HG03045 (cell line): ENCODE measurements around the gene INPP5A.
"Not testable (repeated sequence)": the region's sequence is repeated elsewhere in the genome, so short reads cannot be mapped to it uniquely, and the experiment has no call there.

Experiments used
- ATAC-seq: cut with Tn5 transposase; IDR thresholded peaks from one replicate; pipeline ENCODE4 v1.9.1; 2021; ENCODE audit warnings: mild to moderate bottlenecking, moderate library complexity; ENCODE audit not compliant: unreplicated experiment

Gene INPP5A

DNA sequence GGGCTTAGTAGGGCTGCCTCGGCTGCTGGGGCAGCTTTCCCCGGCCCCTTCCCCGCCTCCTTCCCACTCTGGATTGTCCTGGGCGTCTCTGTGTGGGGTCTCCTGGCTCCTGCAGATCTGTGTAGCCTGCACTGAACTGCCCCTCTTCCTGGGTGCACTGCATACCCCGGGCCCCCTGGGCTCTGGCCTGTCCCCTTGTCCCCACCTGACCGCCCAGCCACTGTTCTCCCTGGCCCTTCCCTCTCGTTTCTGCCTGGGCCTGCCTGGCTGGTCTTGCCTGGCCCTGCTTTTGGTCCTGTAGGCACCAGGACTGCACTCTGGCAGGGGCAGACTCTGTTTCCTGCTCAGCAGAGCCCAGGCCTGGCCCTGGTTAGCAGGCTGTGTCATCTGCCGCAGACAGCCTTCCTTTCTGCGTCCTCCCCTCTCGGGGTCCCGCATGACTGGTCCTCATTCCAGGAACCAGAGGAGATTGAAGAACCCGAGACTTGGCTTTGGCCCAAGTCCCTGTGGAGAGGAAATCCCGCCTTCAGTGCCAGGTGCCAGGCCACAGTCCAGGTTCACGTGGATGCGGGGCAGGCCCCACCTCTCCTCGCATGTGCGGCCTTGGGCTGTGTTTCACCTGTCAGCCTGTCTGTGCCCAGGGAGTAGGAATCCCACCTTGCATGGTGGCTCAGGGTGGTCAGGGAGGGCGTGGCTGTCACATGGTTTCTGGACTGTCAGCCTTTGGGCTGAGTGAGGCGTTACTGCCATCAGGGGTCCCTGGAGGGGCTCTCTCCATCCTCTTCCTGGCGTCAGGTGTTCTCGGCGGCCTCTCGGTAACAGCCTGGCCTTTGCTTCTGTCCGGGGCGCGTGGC lies 9.2 kb downstream of the INPP5A start:
- no peak for ATAC-seq

DNA sequence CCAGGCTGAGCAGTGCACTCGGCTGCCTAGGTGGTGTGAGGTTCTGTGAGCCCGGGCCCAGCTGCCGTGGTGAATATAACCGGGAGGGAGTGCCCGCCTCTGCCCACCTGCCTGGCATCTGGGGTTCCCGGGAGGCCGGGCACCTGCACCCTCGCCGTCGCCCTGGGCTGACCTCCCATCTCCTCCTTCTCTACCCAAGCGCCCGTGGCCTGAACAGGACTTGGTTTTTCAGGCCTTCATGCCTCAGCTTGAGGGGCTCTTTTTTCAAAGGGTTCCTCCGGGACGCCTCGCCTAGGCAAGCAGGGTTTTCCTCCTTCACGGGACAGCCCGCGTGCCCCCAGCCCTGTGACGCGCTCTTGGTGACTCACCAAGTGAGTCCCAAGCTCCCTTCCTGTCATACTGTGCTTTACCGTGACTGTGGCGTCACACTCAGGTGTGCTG lies 9.9 kb downstream of the INPP5A start:
- ATAC-seq, result no peak

DNA sequence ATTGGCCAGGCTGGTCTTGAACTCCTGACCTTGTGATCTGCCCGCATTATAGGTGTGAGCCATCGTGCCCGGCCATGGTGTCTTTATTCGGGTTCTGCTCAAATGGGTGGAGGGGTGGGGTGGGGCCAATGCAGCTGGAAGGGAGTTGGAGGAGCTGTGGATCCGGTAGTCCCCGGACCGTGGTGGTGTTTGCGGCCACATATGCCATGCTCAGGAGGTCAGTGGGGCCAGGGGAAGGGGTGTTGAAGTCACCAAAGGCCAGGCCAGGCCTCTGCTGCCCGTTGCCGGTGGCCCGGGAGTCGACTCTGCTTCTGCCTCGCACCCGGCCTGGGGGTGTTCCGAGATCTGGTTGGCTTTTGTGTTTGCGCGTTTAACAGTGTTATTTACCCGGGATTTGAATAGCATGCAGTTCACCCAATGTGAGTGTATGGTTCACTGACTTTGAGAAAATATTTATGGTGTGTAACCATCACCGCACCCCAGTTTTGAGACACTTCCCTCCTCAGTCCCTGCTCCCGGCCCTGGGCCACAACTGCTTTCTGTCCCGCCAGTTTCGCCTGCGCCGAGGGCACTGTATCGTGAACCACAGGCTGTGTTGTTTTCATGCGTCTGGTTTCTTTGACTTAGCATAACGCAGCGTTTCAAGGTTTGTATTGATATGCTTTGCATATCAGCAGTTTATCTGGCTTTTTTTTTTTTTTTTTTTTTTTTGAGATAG lies 10.7 kb downstream of the INPP5A start:
- ATAC-seq, result no peak

DNA sequence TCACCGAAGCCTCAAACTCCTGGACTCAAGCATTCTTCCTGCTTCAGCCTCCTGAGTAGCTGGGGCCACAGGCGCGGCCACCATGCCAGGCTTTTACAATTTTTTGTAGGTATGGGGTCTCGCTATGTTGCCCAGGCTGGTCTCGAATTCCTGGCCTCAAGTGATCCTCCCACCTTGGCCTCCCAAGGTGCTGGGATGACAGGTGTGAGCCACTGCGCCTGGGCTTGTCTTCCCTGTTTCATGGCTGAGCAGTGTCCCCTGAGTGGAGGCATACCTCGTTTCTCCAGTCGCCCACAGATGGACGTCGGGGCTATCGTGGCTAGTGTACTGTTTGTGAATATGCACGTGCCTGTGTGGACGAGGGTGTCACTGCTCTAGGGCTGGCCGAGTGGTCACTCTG lies 11.3 kb downstream of the INPP5A start:
- ATAC-seq, result no peak

DNA sequence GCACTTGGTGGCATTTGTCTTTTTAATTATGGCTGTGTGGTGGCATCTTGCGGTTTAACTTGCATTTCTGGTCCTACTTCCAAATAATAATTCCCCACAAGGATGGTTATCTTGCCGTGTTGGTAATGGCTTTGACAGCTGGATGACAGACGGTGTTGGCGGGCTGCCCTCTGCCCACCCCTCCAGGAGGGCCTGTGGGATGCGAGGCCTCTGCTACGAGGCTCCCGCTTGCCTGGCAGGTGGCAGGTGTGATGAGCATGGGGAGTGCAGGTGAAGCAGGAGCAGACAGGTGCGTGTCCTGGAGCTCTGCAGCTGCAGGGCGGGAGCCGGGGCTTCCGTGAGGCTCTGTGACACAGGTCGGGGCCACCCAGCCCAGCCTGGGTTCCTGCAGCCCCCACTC lies 11.8 kb downstream of the INPP5A start:
- no peak for ATAC-seq

DNA sequence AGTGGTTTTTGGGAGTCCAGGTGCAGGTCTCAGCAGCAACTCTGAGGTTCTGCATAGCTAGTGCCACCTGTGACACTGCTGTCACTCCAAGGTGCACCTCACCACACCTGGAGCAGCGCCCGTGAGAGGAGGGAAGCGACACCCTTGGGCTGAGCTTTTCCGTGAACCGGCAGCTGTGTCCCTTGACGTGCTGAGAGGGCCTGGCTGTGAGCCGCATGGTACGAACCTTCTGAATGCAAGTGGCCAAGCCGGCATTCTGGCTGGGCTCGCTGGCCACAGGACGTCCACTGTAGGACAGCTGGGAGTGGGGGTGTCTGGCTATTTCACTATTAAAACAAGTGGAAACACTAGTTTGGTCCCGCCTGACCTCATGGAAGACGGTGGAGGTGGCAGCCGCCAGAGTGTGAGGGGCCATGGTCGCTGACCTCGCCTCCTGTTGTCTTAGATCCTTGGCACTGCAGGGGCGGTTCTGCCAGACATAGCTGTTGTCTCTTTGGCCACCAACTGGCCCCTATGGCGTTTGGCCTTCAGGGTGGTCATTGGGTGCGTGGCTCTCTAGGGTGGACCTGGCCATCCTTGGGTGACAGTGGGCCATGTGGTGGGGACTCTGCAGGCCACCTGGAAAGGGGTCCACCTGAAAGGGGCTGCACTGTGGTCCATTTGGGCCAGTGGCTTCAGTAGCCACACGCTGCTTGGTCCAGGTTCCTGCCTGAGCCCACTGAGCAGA lies 12.9 kb downstream of the INPP5A start:
- no peak for ATAC-seq

DNA sequence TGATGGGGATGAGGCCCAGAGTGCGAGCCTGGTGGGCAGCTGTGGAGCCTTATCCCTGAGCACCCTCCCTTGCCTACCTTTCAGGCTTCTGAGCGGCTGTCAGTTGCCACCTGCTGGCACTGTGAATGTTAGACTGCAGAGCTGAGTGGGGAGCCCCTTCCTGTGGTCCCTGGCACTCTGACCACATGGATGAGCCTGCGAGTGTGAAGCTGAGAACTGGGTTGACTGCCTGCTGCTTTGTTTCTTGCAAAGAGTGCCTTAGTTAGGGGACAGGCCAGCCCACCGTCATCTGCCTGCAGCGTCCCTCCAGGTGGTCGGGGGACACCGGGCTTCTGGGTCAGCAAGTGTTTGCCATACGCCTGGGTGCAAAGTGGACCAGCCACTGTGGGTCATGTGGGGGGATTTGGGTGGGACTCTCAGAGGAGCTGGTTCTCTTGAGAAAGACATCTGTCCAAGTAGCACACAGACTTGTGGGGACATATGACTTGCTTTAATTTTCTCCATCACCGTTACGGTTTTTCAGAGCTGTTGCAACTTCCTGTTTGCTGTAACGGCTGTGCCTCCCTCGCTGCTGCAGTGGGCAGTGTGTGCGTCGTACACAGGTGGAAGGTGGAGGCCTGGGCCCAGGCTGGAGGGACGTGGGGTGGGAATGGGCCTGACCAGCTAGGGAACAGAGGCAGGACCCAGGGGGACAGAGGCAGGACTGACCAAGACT lies 13.7 kb downstream of the INPP5A start:
- ATAC-seq, result no peak

DNA sequence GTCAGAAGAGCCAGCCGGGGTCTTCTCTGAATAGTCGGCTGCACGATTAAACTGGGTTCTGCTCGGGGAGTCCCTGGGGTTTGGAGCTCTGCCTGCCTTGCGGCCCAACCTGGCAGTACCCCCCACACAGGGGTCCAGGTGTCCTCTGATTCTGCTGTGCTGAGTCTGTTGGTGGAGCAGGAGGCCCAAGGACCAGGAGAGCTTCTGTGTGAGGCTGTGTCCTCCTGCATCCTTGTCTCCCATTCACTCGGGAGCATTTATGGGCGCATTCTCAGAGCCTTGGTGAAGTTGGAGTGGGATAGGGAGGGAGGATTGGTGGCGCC lies 14.2 kb downstream of the INPP5A start:
- no peak for ATAC-seq

DNA sequence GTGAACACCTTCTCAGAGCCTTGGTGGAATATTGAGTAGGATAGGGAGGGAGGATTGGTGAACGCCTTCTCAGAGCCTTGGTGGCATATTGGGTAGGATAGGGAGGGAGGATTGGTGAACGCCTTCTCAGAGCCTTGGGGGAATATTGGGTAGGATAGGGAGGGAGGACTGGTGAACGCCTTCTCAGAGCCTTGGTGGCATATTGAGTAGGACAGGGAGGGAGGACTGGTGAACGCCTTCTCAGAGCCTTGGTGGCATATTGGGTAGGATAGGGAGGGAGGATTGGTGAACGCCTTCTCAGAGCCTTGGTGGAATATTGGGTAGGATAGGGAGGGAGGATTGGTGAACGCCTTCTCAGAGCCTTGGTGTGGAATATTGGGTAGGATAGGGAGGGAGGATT lies 15.0 kb downstream of the INPP5A start:
- ATAC-seq, result not testable (repeated sequence)

DNA sequence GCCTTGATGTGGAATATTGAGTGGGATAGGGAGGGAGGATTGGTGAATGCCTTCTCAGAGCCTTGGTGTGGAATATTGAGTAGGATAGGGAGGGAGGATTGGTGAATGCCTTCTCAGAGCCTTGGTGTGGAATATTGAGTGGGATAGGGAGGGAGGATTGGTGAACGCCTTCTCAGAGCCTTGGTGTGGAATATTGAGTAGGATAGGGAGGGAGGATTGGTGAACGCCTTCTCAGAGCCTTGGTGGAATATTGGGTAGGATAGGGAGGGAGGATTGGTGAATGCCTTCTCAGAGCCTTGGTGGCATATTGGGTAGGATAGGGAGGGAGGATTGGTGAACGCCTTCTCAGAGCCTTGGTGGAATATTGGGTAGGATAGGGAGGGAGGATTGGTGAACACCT lies 16.0 kb downstream of the INPP5A start:
- ATAC-seq, result not testable (repeated sequence)

DNA sequence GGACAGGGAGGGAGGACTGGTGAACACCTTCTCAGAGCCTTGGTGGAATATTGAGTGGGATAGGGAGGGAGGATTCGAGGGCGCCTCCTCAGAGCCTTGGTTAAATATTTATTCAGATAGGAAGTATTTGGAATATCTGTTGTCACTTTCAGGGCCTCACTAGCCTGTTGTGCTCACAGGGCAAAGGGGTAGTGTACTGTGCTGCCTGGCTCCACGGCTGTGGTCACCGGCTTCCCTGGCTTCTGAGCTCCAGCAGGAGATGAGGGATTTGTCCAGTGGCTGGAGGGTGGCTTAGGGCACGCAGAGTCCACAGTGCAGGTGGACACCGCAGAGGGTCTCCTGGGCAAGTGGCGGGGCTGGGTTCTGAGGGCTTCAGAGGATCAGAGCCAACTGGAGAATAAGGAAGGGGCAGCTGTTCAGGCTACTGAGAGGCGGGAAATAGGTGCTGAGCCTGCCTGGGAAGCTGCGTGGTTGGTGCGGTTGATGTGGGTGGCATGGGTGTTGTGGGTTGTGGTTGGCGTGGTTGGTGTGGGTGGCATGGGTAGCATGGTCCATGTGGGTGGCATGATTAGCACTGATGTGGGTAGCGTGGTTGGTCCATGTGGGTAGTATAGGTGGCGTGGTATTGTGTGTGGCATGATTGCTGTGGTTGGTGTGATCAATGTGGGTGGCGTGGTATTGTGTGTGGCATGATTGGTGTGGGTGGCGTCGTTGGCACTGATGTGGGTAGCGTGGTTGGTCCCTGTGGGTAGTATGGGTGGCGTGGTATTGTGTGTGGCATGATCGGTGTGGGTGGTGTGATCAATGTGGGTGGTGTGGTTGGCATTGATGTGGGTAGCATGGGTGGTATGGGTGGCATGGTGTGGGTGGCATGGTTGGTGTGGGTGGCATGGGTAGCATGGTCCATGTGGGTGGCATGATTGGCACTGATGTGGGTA lies 16.7 kb downstream of the INPP5A start:
- no peak for ATAC-seq

DNA sequence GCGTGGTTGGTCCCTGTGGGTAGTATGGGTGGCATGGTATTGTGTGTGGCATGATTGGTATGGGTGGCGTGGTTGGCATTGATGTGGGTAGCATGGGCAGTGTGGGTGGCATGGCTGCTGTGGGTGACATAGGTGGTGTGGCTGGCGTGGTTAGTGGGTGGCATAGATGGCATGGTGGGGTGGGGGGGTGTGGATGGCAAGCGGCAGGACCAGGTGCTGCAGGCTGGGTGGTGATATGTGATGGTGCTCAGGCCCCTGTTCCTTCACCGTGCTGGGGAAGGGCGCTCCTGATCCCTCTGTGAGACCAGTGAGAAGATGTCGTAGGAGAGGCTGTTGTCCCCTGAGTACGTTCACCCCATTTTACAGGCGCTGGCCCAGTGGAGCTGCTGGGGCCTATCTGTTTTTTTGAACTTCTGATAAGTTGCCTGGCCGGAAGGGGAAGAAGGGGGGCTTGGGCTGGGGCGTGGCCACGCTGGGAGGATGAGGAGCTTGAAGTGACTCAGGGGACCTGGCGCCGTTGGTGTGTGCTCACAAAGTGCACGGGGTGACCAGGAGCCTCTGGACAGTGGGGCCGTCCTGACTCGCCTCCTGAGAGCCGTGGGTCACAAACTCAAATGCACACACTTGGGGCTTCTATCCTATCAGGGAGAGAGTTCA lies 17.5 kb downstream of the INPP5A start:
- ATAC-seq, result no peak

DNA sequence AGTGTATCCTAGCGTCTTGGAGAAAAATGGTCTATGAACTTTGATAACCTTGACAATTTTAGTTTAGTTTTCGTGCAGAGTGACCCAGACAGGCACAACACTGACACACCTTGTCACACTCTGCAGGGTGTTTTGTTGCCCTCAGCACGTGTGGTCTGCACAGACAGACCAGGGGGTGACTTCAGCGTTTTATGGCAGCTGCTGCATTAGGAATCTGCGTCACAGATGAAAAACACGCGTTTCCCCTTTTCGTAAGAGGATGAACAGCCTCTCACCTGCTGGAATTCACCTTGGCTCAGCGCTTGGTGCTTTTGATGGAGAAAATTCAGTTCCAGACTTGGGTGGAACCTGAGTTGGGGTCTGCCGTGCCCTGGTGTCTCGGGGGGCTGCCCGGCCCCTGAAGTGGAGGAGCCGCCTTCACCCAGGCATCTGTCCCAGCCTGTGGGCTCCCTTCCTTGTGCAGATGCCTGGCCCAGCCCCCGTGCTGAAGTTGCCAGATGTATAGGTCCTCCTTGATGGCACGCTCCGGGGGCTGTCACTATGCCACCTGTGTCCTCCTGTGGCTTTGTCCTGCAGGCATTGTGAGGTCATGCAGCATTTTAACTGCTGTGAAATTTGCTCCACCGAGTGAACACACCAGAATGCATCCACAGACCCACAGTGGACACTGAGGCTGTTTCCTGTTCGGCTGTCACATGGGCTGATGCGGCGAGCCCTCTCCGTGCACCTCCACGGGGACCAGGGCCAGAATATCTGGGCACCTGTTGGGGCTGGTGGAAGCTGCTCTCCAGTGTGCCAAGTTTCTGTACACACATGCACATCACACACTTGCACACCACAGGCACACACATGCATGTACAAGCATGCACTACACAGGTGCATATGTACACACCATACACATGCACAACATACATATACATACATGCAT lies 18.3 kb downstream of the INPP5A start:
- no peak for ATAC-seq

DNA sequence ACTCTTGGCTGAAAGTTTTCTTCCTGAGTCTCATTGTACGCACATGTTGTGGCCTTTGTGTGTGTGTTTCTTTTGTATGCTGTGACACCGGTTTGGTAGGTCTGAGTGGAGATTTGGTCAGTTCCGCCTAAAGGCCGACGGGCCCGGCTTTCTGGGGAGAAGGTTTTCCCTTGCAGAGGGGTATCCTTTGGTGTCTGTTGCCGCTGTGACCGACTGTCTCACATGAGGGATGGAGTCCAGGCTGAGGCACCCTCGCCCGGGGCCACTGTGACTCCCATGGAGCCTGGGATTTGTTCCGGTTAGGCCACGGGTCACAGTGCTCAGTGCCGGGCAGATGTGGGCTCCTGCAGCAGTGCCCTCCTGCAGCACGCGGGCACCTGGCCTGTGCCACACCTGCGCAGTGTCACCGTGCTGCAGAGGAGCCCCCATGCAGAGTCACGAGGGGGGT lies 19.4 kb downstream of the INPP5A start:
- no peak for ATAC-seq

DNA sequence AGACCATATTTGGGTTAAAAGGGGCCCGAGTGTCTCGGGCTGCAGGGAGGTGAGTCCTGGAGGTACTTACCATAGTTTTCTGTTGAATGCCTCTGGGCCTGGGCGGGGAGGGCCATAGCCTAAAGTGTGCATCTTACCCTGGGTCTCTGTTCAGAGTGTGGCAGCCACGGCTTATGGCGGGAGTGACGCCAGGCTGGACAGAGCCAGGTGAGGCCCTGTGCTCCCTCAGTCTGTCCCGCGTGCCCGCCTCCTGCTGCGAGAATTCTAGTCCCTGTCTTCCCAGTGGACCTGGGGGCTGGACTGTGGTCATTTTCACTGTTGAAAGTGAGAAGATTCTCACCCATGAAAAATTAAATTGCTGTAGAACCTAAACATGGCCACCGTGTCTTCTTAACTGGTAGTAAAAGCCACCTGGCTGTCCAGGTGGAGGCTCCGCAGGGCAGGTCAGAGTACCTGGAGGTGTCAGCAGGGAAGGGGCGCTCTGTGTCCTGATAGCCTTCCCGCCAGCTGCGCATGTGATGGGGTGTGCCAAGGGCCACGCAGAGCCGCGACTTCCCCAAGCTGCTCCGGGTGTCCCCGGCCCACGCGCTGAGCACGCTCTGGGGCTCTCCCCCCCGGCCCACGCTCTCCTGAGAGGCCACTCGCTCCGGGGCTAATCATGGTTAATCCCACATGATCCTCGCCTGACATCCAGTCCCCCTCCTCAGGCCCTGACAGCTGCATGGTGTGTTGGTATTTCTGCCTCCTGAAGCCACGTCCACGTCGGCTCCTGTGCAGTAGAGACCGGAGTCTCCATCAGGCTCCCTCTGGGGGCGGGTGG lies 20.3 kb downstream of the INPP5A start:
- no peak for ATAC-seq

DNA sequence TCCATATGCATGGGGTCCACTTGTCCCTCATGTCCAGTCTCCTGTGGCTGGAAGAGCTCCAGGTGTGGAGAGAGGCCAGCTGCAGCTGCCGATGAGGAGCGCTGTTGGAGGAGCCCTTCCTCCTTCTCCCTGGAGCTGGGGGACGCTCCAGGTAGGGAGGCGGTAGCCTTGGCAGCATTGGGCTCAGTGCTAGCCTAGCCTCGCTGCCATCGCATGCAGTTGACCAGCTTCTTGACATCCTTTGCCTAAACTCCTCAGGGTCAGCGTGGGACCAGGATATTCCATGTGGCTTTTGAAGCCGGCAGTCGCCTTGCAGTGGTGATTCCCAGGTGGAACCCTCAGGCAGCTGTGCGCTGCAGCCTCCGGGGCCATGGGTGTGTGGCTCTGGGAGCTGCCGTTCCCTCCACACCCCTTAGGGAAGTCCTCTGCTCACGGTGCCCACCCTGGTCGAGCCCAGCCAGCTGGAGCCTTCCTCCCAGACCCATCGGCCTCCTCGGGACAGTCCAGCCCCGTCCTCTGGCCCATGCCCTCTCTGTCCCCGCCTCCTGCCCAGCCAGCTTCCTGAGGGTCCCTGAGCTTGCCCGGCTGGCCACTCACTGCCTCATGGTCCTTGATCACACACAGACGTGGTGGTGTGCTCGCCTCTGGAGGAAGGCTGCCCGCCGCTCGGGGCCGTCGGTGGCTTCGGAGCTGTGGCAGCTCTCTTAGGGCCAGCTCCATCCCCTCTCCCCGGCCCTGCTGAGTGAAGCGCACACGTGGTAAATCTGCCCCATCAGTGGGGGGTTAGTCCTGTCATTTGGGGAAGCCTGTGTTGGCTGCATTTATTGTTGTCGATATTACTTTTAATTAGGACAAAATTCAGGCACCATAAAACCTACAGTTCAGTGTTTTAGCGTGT lies 21.2 kb downstream of the INPP5A start:
- no peak for ATAC-seq

DNA sequence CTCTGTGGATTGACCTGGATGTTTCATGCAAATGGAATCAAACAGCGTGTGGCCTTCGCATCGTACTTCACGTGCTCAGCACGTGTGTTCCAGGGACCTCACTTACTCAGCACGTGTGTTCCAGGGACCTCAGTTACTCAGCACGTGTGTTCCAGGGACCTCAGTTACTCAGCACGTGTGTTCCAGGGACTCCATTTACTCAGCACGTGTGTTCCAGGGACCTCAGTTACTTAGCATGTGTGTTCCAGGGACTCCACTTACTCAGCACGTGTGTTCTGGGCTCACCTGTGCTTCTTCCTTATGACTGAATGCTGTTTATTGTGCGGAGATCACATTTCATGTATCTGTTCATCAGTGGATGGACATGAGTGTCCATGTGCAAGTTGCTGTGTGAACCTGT lies 22.0 kb downstream of the INPP5A start:
- ATAC-seq, result no peak
